GM18505 (cell line): ENCODE measurements around the gene TCF12.

Experiments used
- ATAC-seq: cut with Tn5 transposase; IDR thresholded peaks from one replicate; pipeline ENCODE4 v1.9.1; 2021; ENCODE audit not compliant: unreplicated experiment
- POLR2A ChIP-seq: IDR thresholded peaks from 4 replicates; pipeline ENCODE4 v1.6.1; 2011; ENCODE audit warnings: borderline replicate concordance; ENCODE audit not compliant: insufficient read depth, insufficient read length; ENCODE audit errors: extremely low read depth

Gene TCF12

DNA sequence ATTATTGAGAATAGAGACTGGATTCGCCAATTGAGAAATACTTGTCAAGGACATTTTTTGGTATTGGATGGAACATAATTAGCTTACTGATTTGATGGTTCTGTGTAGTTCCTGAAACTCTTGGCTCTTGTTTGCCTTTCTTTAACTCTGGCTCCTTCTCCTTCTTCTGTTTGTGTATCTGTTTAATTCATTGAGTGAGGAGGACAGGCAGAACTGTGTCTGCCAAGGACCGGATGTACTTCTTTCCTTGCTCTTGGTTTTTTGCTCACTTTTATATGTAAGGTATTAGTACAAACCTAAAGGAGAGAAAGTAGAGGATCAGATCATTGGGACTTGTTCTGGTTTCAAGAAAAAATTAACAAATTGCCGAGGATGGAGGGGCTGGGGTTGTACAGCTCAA, 48.9 kb downstream of the TCF12 start:
- TF ChIP-seq POLR2A: no peak
- no peak for ATAC-seq

DNA sequence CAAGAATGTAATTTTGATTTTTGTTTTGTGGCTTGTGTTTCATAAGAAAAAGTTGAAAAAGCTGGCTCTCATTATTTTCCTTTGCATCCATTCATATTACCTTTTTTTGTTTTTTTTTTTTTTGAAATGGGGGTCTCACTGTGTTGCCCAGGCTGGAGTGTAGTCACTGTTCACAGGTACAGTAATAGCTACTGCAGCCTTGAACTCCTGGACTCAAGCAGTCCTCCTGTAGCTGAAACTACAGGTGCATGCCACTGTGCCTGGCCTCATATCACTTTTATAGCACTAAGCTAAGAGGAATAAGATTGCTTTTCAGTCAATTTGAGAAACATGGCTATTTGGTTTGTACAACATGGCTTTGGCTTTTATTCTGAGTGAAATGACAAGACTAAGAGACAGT, 49.8 kb downstream of the TCF12 start:
- no peak for TF ChIP-seq POLR2A
- no peak for ATAC-seq

- TF ChIP-seq POLR2A: no peak
- no peak for ATAC-seq
Observed at GRCh38 chr15:56968821-56969220, 50.4 kb downstream of the TCF12 start.

GRCh38 chr15:56969265-56969895, 50.9 kb downstream of the TCF12 start:
- ATAC-seq: no peak
- no peak for TF ChIP-seq POLR2A

DNA sequence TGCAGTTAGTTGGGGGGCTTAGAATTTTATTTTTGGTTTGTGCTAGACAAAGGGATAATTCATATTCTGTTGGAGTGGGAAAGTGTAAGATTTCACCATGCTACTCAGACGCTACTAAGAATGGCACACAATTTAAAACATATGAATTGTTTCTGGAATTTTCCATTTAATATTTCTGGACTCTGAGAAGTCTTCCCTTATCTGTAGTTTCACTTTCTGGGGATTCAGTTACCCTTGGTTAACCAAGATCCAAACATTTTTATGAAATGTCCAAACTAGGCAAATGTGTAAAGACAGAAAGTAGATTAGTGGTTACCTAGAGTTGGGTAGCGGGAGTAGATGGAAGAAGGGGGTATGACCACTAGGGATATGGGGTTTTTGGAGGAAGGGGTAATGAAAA, 53.1 kb downstream of the TCF12 start:
- TF ChIP-seq POLR2A: no peak
- no peak for ATAC-seq

DNA sequence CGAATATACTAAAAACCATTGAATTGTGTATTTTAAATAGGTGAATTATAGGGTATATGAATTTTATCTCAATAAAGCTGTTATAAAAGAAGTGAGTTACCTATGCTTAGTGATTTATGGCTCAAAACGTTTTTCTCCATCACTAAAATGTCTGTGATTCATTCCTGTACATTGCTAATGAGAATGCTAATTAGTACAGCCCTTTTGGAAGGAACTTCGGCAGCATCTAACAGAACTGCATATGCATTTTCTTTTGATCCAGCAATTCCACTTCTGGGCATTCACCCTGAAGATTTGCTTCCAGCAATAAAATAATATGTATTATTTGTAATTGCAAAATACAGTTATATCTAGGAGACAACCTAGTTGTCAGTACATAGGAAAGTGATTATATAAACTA, 53.6 kb downstream of the TCF12 start:
- ATAC-seq: no peak
- no peak for TF ChIP-seq POLR2A

DNA sequence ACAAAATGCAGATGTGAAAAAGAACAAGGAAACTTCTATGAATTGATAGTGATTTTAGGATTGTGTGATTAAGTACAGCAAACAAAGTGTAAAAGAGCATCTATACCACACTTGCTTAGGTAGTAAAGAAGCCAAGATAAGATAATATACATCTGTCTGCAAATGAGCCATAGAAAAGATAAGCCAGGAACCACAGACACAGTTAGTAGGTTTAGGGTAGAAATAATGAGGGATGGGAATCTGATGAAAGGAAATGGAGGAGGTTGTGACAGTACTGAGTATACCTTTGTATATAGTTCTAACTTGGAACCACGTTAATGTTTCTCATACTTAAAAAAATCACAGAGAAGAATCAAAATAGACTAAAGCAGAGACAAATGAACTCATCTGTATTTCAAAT, 54.0 kb downstream of the TCF12 start:
- no peak for TF ChIP-seq POLR2A
- ATAC-seq: no peak

DNA sequence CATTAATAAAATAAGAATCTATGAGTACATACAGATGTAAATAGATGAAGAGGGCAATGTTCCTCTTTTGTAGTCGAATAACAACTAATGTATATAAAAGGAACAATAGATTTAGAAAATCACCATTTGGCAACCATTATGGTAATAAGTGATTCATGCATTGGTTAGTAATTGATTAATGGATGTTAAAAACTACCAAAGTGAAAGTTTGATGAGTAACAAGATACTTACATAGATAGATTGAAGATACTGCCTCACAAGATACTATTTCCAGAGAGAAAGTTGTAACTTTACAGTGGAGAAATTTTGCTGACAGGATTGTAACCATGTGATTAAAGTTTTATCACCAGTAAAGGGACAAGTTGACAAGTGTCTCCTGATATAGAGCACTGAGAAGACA, 55.0 kb downstream of the TCF12 start:
- ATAC-seq: no peak
- no peak for TF ChIP-seq POLR2A

GRCh38 chr15:56977232-56977631, 58.8 kb downstream of the TCF12 start:
- TF ChIP-seq POLR2A: no peak
- no peak for ATAC-seq

GRCh38 chr15:56978898-56979662, 60.6 kb downstream of the TCF12 start:
- no peak for ATAC-seq
- TF ChIP-seq POLR2A: no peak

DNA sequence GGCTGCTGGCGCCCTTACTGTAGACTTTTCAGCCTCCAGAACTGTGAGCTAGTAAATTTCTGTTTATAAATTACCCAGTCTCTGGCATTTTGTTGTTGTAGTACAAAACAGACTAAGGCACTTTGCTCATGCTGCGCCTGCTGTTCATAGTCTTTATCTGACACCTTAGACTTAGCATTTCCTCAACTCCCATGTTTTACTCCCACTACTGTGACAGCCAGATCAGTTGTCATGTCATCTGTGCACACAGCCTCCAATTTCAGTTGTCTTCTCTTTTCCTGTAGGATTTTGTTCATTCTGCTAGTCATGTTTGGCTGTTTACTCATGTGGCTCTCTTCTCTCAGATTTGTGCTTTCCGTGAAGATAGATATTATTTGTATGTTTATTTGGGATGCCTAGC, 62.0 kb downstream of the TCF12 start:
- no peak for ATAC-seq
- TF ChIP-seq POLR2A: no peak

DNA sequence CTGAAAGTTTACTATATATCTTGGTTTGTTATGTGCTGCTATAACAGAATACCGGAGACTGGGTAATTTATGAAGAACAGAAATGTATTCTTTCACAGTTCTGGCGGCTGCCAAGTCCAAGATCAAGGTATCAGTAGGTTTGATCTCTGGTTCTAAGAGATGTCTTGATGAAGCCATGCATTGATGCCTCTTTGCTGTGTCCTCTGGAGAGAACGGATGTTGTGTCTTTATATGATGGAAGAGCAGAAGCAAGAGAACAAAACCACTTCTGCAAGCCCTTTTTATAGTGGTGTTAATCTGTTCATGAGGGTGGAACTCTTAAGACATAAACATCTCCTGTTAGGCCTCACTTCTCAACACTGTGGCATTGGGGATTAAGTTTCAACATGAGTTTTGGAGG, 62.7 kb downstream of the TCF12 start:
- no peak for TF ChIP-seq POLR2A
- ATAC-seq: no peak

GRCh38 chr15:56982987-56983386, 64.5 kb downstream of the TCF12 start:
- ATAC-seq: no peak
- no peak for TF ChIP-seq POLR2A

DNA sequence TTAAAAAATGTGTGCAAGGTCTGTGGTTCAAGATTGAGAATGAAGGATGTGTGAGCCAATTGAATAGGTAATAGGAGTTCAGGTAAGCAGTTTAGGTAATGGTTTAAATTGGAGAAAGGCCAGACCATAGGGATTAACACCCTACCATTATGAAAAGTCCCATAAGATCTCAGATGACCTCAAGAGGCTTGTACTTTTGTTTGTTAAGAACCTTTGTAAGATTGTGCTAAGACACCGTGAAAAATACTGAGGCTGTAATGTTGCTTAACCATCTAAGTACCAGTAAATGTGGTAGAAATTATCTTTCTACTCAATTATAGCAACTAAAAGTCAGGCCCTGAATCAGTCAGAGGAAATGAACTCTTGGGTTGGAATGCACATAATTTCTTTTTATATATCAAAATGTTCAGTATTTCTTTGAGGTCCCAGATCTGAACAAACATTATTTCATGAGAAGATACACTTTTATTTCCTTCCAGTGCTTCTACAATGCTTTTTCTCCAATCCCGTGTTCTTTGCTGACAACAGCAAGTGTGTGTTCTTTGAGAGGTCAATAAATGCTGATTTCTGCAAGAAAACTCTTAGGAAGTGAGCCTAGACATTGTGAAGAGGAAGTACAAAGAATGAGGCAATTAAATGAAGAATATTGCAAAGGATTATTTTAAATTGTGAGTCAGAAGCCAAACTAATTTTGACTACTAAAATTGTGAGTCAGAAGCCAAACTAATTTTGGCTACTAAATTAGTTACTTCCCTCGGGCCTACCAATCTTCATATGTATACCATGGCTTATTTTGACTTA, 66.4 kb downstream of the TCF12 start:
- ATAC-seq: no peak
- no peak for TF ChIP-seq POLR2A
